ENCODE results near the gene ELOVL6. TPM values are rescaled to one million over a fixed set of nuclear protein-coding genes. Genes with fewer than 3 reads are reported as not detected.
"Not testable (repeated sequence)": the region's sequence is repeated elsewhere in the genome, so short reads cannot be mapped to it uniquely, and the experiment has no call there.

The ELOVL6 gene
- total RNA-seq, 1 experiment from 2014 or later = 2.2 TPM

GRCh38 chr4:110229266-110229665, 30.9 kb upstream of the ELOVL6 start:
- intact Hi-C loops (cut with micrococcal nuclease) = no loop called here
- Histone ChIP-seq H3K36me3 (ENCODE audit: low read depth, low read length) (no peaks in the 10 kb centered on the region), H3K9ac (ENCODE audit: low read length) (no peak overlapping the region), H3K27ac (ENCODE audit: low read length) (no peak overlapping the region), H3K9me3 (ENCODE audit: low read length) (no peaks in the 10 kb centered on the region), H3K79me2 (ENCODE audit: low read length) (no peaks in the 10 kb centered on the region), H4K20me1 (ENCODE audit: low read length) (no peaks in the 10 kb centered on the region), H3K4me3 (ENCODE audit: low read length) (no peak overlapping the region), H3K9me2 (replicated peaks; ENCODE audit: low read length) (no peaks in the 10 kb centered on the region), H2AFZ (ENCODE audit: low read length) (no peak overlapping the region), H3K27me3 (ENCODE audit: low read length) (no peaks in the 10 kb centered on the region), H3K4me2 (ENCODE audit: low read length) (no peak overlapping the region), H3K4me1 (ENCODE audit: insufficient read depth, low read length) (peaks cover 29% of the 10 kb centered on the region), H3F3A (ENCODE audit: low read length, unreplicated experiment) (no peaks in the 10 kb centered on the region)
- DNase-seq (no peak), ATAC-seq (no peak)
- ChIA-PET POLR2A (ENCODE audit: unreplicated experiment) (no interaction called here), CTCF (no interaction called here)
- no peak for TF ChIP-seq CTCF (conservative IDR thresholded peaks at IDR 0.05; ENCODE audit: low read depth, low read length)
- no peak for TF ChIP-seq EZH2phosphoT487 (IDR thresholded peaks at IDR 0.05; ENCODE audit: borderline replicate concordance, low read length)
- no peak for TF ChIP-seq EZH2 (IDR thresholded peaks at IDR 0.05; ENCODE audit: low read length, unreplicated experiment)
- BruUV-seq (replicated peaks) = no TSS peak

- no peak overlapping the region for H3K9ac ChIP-seq (ENCODE audit: low read length)
- CTCF ChIA-PET = no interaction called here
- peak; percentile 42 for ATAC-seq
- POLR2A ChIA-PET (ENCODE audit: unreplicated experiment) = no interaction called here
- no peaks in the 10 kb centered on the region for H3K36me3 ChIP-seq (ENCODE audit: low read depth, low read length)
- H3K9me2 ChIP-seq (replicated peaks; ENCODE audit: low read length) = no peaks in the 10 kb centered on the region
- H4K20me1 ChIP-seq (ENCODE audit: low read length) = no peaks in the 10 kb centered on the region
- H3K79me2 ChIP-seq (ENCODE audit: low read length) = no peaks in the 10 kb centered on the region
- H2AFZ ChIP-seq (ENCODE audit: low read length) = no peak overlapping the region
- no peak overlapping the region for H3K4me3 ChIP-seq (ENCODE audit: low read length)
- H3K27me3 ChIP-seq (ENCODE audit: low read length) = no peaks in the 10 kb centered on the region
- H3K4me1 ChIP-seq (ENCODE audit: insufficient read depth, low read length) = peaks cover 9% of the 10 kb centered on the region; the same call in 1 of the 2 replicates
- intact Hi-C loops (cut with micrococcal nuclease) = no loop called here
- TF ChIP-seq CTCF (conservative IDR thresholded peaks at IDR 0.05; ENCODE audit: low read depth, low read length) = no peak
- no peak for TF ChIP-seq EZH2 (IDR thresholded peaks at IDR 0.05; ENCODE audit: low read length, unreplicated experiment)
- no peak for TF ChIP-seq EZH2phosphoT487 (IDR thresholded peaks at IDR 0.05; ENCODE audit: borderline replicate concordance, low read length)
- H3K27ac ChIP-seq (ENCODE audit: low read length) = no peak overlapping the region
- H3K4me2 ChIP-seq (ENCODE audit: low read length) = no peak overlapping the region
- no peaks in the 10 kb centered on the region for H3K9me3 ChIP-seq (ENCODE audit: low read length)
- DNase-seq = peak; percentile 42
- no TSS peak for BruUV-seq (replicated peaks)
- H3F3A ChIP-seq (ENCODE audit: low read length, unreplicated experiment) = no peaks in the 10 kb centered on the region
Measured at GRCh38 chr4:110224812-110225211, 26.4 kb upstream of the ELOVL6 start.

GRCh38 chr4:110224142-110224541, 25.7 kb upstream of the ELOVL6 start:
- TF ChIP-seq EZH2phosphoT487 (IDR thresholded peaks at IDR 0.05; ENCODE audit: borderline replicate concordance, low read length) = no peak
- TF ChIP-seq EZH2 (IDR thresholded peaks at IDR 0.05; ENCODE audit: low read length, unreplicated experiment) = no peak
- no peak for TF ChIP-seq CTCF (conservative IDR thresholded peaks at IDR 0.05; ENCODE audit: low read depth, low read length)
- Histone ChIP-seq H3K79me2 (ENCODE audit: low read length) (no peaks in the 10 kb centered on the region), H3F3A (ENCODE audit: low read length, unreplicated experiment) (no peaks in the 10 kb centered on the region), H2AFZ (ENCODE audit: low read length) (no peak overlapping the region), H3K27ac (ENCODE audit: low read length) (no peak overlapping the region), H3K4me1 (ENCODE audit: insufficient read depth, low read length) (peaks cover 9% of the 10 kb centered on the region; the same call in 1 of the 2 replicates), H3K4me2 (ENCODE audit: low read length) (no peak overlapping the region), H4K20me1 (ENCODE audit: low read length) (no peaks in the 10 kb centered on the region), H3K4me3 (ENCODE audit: low read length) (no peak overlapping the region), H3K9me2 (replicated peaks; ENCODE audit: low read length) (no peaks in the 10 kb centered on the region), H3K27me3 (ENCODE audit: low read length) (no peaks in the 10 kb centered on the region), H3K9me3 (ENCODE audit: low read length) (no peaks in the 10 kb centered on the region), H3K36me3 (ENCODE audit: low read depth, low read length) (no peaks in the 10 kb centered on the region), H3K9ac (ENCODE audit: low read length) (no peak overlapping the region)
- ChIA-PET CTCF (no interaction called here), POLR2A (ENCODE audit: unreplicated experiment) (no interaction called here)
- intact Hi-C loops (cut with micrococcal nuclease) = no loop called here
- no peak for DNase-seq
- no peak for ATAC-seq
- no TSS peak for BruUV-seq (replicated peaks)

- ATAC-seq; H3K79me2 ChIP-seq (ENCODE audit: low read length); H3F3A ChIP-seq (ENCODE audit: low read length, unreplicated experiment); H3K4me3 ChIP-seq (ENCODE audit: low read length); intact Hi-C loops (cut with micrococcal nuclease); BruUV-seq (replicated peaks); H3K9ac ChIP-seq (ENCODE audit: low read length); H3K4me2 ChIP-seq (ENCODE audit: low read length); H3K27me3 ChIP-seq (ENCODE audit: low read length); H3K36me3 ChIP-seq (ENCODE audit: low read depth, low read length); DNase-seq; H4K20me1 ChIP-seq (ENCODE audit: low read length); CTCF ChIA-PET; H3K27ac ChIP-seq (ENCODE audit: low read length); H3K4me1 ChIP-seq (ENCODE audit: insufficient read depth, low read length); H2AFZ ChIP-seq (ENCODE audit: low read length); H3K9me3 ChIP-seq (ENCODE audit: low read length); H3K9me2 ChIP-seq (replicated peaks; ENCODE audit: low read length); POLR2A ChIA-PET (ENCODE audit: unreplicated experiment): not testable (repeated sequence)
Measured at GRCh38 chr4:110218935-110219334, 20.5 kb upstream of the ELOVL6 start.
